GM19438 (cell line): ENCODE data around the gene SWSAP1.
"Not testable (repeated sequence)": the region's sequence is repeated elsewhere in the genome, so short reads cannot be mapped to it uniquely, and the experiment has no call there.

Experiments
- ATAC-seq: cut with Tn5 transposase; IDR thresholded peaks from one replicate; pipeline ENCODE4 v1.9.1; 2021; ENCODE audit warnings: low read depth; ENCODE audit not compliant: unreplicated experiment

SWSAP1 gene

GRCh38 chr19:11354102-11354501, 20.4 kb upstream of the SWSAP1 start:
- not testable (repeated sequence) for ATAC-seq

DNA sequence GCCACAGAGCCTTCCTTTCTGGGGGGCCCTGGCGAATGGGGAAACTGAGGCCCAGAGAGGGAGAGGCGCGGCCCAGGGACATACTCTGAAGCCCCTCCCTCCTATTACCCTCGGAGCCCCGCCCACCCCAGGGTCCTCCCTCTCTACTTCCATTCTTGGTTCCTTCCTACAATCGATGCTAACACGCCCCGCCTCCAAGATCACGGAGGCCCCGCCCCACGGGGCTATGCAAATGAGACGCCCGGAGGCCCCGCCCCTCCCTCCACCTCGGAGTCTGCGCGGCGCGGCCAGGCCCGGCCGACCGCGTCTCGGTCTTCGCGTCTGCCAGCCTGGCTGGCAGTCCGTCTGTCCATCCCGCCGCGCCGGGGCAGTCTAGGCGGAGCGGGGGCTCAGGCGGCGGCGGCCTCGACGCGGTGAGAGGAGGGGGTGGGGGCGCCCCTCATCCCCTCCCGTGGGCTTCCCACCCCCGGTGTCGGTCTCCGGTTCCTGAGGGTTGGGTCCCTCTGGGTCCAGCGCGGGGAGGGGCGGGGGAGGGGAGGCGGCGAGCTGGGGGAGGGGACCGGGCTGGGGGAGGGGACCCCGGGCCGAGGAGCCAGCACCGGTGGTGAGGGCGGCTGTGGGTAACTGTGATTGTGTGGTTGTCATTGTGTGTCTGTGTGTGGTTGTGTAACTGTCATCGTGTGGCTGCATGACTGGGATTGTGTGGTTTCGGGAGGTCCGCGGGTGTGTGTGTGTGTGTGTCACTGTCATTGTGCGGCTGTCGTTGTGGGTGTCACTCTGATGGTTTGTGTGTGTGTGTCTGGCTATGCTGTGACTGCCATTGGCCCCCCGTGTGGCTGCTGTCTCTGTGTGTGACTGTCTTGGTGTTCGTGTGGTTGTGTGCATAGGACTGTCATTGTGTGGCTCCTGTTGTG, 19.0 kb upstream of the SWSAP1 start, which contains the start of gene PLPPR2:
TSS of gene PLPPR2 (plus strand) at position 273 of the 914 bp plus-strand sequence. CDS start 2,242 bp downstream, outside the sequence.
- ATAC-seq, result peak; percentile 83

GRCh38 chr19:11356074-11356397, 18.4 kb upstream of the SWSAP1 start:
- no peak for ATAC-seq

GRCh38 chr19:11356676-11357550, 17.6 kb upstream of the SWSAP1 start:
- no peak for ATAC-seq

DNA sequence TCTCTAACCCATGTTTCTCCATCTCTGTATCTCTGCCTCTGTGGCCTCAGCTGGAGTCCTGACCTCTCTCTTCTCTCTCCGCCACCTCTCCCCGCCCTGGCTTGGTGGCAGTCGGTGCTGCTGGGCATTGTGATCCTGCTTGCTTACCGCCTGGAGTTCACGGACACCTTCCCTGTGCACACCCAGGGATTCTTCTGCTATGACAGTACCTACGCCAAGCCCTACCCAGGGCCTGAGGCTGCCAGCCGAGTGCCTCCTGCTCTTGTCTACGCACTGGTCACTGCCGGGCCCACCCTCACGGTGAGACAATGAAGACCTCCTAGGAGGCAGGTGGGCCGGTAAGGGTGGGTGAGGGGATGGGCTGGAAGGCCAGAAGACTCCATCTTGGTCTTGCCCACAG, 15.0 kb upstream of the SWSAP1 start:
- ATAC-seq, result no peak

DNA sequence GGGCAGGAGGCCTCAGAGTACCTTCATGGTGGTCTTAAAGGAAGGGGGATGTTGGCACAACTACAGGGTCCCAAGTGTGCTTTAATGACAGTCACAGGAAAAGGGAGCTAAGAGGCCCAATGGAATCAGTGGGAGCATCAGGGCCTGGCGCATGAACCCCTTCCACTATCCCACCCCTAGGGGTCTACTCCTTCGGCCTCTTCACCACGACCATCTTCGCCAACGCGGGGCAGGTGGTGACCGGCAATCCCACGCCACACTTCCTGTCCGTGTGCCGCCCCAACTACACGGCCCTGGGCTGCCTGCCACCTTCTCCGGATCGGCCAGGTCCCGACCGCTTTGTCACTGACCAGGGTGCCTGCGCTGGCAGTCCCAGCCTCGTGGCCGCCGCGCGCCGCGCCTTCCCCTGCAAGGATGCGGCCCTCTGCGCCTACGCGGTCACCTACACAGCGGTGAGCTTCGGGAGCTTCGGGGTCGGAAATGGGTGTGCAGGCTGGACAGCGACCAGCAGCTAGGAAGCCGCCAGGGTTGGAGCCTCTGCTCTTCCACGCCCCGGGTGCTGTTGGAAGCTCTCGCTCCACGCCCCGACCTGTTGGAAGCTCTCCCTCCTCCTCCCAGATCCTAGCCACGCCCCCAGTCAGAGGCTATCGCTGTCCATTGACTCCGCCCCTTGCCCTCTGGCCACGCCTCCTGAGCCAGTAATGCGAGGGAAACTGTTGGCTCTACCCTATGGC, 13.3 kb upstream of the SWSAP1 start:
- no peak for ATAC-seq

GRCh38 chr19:11361771-11362731, 12.4 kb upstream of the SWSAP1 start:
- ATAC-seq, result no peak

- ATAC-seq, result no peak
Observed at GRCh38 chr19:11363881-11364280, 10.6 kb upstream of the SWSAP1 start.

DNA sequence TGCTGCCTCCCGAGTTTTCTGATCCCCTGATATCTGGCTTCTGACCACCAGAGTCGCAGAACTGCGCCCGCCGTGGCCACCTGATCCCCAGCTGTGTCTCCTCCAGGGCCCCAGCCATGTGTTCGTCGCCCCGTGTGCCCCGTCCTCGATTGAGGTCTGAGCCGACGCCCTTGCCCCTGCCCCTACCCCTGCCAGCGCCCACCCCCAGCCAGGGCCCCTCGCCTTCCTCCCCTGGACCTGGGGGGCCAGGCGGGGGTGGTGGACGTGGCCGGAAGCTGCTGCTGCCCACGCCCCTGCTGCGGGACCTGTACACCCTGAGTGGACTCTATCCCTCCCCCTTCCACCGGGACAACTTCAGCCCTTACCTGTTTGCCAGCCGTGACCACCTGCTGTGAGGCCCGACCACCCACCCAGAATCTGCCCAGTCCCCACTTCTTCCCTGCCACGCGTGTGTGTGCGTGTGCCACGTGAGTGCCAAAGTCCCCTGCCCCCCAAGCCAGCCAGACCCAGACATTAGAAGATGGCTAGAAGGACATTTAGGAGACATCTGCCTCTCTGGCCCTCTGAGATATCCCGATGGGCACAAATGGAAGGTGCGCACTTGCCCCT, 10.1 kb upstream of the SWSAP1 start:
- ATAC-seq, result no peak

DNA sequence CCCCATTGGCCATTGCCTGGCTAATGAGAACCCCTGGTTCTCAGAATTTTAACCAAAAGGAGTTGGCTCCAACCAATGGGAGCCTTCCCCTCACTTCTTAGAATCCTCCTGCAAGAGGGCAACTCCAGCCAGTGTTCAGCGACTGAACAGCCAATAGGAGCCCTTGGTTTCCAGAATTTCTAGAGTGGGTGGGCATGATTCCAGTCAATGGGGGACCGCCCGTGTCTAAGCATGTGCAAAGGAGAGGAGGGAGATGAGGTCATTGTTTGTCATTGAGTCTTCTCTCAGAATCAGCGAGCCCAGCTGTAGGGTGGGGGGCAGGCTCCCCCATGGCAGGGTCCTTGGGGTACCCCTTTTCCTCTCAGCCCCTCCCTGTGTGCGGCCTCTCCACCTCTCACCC, 9.5 kb upstream of the SWSAP1 start:
- no peak for ATAC-seq

DNA sequence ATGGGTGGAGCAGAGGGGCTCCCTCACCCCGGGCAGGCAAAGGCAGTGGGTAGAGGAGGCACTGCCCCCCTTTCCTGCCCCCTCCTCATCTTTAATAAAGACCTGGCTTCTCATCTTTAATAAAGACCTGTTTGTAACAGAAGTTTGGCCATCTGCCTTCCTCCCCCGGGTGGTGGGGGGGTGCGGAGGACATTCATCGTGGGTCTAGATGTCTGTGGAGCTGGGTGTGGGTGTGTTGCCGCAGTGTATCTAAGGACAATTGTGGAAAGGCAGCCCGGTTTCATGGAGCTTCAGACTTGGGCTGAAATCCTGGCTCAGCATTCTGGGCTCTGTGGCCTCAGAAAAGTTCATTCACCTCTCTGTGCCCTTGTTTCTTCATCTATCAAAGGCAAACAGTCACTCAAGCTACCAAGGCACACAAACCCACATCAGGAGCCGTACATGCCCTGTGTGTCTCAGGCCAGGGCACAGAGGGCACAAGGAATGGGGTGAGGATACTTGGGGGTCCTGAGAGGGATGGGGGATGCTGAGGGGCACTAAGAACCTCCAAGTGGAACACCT, 8.8 kb upstream of the SWSAP1 start:
- ATAC-seq, result no peak

DNA sequence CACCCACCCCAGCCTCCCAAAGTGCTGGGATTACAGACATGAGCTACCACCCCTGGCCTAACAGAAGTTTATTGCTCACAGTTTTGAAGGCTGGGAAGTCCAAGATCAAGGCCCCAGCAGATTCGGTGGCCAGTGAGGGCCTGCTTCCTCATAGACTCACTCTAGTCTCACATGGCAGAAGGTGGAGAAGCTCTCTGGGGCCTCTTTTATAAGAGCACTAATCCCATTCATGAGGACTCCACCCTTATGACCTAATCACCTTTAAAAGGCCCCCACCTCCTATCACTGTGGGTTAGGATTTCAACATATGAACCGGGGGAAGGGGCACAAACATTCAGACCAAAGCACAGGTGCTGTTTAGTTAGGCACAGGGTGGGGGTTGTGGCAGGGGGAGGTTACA, 6.9 kb upstream of the SWSAP1 start:
- no peak for ATAC-seq

DNA sequence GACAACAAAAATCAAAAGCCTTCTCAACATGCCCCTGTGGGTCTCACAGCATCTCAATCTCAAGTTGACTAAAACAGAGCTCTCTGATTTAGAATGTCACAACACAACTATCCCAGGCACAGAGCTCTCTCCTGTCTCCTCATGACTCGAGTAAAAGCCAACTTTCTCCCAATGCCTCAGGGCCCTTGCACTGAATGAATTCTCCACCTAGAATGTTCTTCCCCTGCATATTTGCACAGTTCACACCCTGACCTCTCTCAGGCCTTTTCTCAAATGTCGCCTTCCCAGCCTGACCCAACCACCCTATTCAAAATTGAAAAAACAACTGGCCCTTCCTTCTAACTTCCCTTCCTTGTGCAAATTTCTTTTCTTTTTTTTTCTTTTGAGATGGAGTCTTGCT, 3.7 kb upstream of the SWSAP1 start:
- no peak for ATAC-seq

DNA sequence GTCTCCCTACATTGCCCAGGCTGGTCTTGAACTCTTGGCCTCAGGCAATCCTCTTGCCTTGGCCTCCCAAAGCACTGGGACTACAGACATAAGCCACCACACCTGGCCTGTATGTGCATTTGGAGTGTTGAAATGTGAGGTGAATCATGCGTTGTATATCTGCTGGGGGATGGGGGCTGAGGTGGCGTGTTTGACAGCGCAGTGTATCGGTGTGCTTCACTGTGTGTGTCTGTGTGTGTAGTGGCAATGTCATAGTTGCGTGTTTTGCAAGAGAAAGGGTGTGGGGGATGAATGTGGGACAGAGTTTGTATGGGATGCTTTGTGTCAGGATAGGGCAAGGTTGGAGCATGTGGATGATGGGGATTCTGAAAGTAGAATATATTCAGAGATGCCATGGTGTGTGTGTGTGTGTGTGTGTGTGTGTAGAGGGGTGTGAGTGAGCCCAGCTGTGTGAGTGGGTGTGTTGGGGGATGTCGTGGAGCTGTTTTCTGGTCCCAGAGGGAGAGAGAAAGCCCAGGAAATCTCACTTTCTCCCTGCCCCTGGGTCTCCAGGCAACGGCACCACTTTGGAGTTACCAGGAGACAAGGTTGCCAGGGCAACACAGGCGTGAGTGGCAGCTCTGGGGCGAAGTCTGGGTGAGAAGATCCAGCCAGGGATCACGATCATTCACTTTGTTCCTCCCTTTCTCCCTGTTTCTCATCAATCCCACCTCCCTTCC, 1.1 kb upstream of the SWSAP1 start:
- ATAC-seq, result no peak

GRCh38 chr19:11373885-11374432, 507 bp upstream of the SWSAP1 start:
- no peak for ATAC-seq

DNA sequence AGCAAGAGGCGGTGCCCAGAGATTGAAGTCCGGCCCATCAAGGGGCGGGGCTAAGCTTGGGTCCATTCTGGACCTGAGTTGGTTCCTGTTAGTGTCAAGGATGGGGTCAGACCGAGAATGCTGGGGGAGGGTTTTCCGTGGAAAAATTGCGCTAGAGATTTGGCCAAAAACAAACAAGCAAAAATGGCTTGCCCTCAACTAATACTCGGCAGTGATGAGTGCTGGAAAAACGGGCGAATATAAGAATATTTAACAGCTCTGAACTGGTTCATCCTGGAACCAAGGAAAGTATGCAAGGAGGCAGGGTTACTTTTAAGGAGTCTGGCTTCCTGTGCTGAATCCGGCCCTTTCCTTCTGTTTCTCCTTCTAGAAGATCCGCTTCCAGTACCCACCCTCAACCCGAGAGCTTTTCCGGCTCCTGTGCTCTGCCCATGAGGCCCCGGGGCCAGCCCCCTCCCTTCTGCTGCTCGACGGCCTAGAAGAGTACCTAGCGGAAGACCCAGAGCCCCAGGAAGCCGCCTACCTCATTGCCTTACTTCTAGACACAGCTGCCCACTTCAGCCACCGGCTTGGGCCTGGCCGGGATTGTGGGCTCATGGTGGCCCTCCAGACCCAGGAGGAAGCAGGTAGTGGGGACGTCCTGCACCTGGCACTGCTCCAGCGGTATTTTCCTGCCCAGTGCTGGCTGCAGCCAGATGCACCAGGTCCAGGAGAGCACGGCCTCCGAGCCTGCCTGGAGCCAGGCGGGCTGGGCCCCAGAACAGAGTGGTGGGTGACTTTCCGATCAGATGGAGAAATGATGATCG, 880 bp downstream of the SWSAP1 start:
- ATAC-seq, result no peak

GRCh38 chr19:11377237-11377636, 2.8 kb downstream of the SWSAP1 start:
- ATAC-seq, result no peak
